Measurements from ENCODE around the gene CDHR2. TPM values are rescaled to one million over a fixed set of nuclear protein-coding genes. Genes with fewer than 3 reads are reported as not detected.

CDHR2 gene
- total RNA-seq, 2 experiments from 2014 or later, result 1.3 to 2.4 TPM

- no peak for DNase-seq
- H3K4me3 Mint-ChIP-seq, result peak overlapping the region; percentile 82
- peaks cover 66% of the 10 kb centered on the region for H3K36me3 Mint-ChIP-seq (ENCODE audit: low read depth)
- H3K9me3 Mint-ChIP-seq, result no peaks in the 10 kb centered on the region
- H3K4me1 Mint-ChIP-seq, result peaks cover 53% of the 10 kb centered on the region
- ChIA-PET CTCF (interaction anchor here (0.6 to 2.4 kb wide), 8 partner anchors 12 to 1040 kb away, joined by 3 to 13 read pairs (median 4); partner anchors contain the start of gene FAF2), POLR2A (interaction anchor here (0.5 kb wide), 1 partner anchor 65 kb away, joined by 3 read pairs; no protein-coding TSS in a partner anchor)
- H3K27ac Mint-ChIP-seq, result peak overlapping the region; percentile 93
- no peaks in the 10 kb centered on the region for H3K27me3 Mint-ChIP-seq
These were observed 17.9 kb upstream of the CDHR2 start for GRCh38 chr5:176530983-176531901.

DNA sequence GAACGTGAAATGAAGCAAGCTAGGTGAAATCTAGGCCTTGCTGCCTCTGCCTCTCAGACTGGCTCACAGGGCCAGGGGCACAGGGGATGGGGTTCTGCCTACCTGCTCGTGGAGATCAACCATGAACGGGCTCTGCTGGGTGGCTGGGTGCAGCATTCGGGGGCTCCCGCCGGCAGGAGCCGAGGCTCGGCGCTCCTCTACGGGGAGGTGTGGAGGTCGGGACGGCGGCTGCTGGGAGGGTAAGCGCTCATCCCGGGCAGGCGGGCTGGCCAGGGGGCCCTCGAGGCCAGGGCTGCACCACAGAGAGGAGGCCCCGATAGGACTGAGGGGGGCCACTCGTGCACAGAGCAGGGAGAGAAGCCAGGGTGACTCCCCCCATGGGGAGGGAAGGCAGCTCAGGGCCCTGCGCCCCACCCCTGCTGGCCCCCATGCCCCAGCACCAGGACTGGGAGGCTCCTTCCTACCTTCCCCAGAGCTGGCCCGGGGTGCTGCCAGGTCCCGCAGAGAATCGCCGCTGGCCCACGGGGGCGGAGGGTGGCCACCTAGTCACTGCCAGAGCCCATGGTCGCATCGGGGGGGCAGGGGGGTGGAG lies 17.1 kb upstream of the CDHR2 start:
- Mint-ChIP-seq H3K27ac (peak overlapping the region; percentile 25), H3K4me3 (peak overlapping the region; percentile 82), H3K9me3 (no peaks in the 10 kb centered on the region), H3K36me3 (ENCODE audit: low read depth) (peaks cover 62% of the 10 kb centered on the region), H3K4me1 (peaks cover 53% of the 10 kb centered on the region), H3K27me3 (no peaks in the 10 kb centered on the region)
- POLR2A ChIA-PET, result no interaction called here
- CTCF ChIA-PET, result interaction anchor here (0.6 to 4.8 kb wide), 5 partner anchors 11 to 115 kb away, joined by 3 to 31 read pairs (median 7); partner anchors contain the start of gene FAF2
- DNase-seq, result no peak

GRCh38 chr5:176532795-176533194 lies 16.3 kb upstream of the CDHR2 start:
- POLR2A ChIA-PET, result no interaction called here
- Mint-ChIP-seq H3K27ac (peak overlapping the region; percentile 100), H3K27me3 (no peaks in the 10 kb centered on the region), H3K9me3 (no peaks in the 10 kb centered on the region), H3K4me1 (peaks cover 53% of the 10 kb centered on the region), H3K36me3 (ENCODE audit: low read depth) (peaks cover 57% of the 10 kb centered on the region), H3K4me3 (peak overlapping the region; percentile 94)
- CTCF ChIA-PET, result interaction anchor here (1.0 to 4.8 kb wide), 4 partner anchors 11 to 171 kb away, joined by 3 to 31 read pairs (median 8); partner anchors contain the start of genes FAF2 and KIAA1191
- DNase-seq, result no peak

DNA sequence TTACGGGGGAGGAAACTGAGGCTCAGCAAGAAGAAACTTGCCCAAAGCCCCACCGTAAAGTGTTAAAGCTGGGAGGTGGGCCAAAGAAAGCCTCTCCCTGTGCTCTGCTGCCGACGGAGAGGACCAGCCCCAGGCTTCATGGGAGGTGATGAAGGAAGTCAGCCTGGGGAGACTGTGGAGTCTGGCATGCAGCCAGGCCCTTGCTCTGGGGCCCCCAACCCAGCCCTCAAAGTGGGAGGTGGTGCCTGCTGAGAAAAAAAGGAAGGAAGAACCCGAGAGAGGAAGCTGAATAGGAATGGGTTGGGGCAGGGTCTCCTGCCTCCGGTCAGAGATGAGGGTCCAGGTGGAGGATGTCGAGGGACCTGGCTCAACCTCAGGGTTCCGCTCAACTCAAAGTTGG lies 15.8 kb upstream of the CDHR2 start:
- peaks cover 51% of the 10 kb centered on the region for H3K36me3 Mint-ChIP-seq (ENCODE audit: low read depth)
- peak overlapping the region; percentile 94 for H3K4me3 Mint-ChIP-seq
- peak overlapping the region; percentile 100 for H3K27ac Mint-ChIP-seq
- no peaks in the 10 kb centered on the region for H3K9me3 Mint-ChIP-seq
- ChIA-PET POLR2A (no interaction called here), CTCF (interaction anchor here (1.0 to 4.8 kb wide), 5 partner anchors 10 to 171 kb away, joined by 3 to 31 read pairs (median 5); partner anchors contain the start of genes FAF2 and KIAA1191)
- peaks cover 53% of the 10 kb centered on the region for H3K4me1 Mint-ChIP-seq
- DNase-seq, result no peak
- H3K27me3 Mint-ChIP-seq, result no peaks in the 10 kb centered on the region

GRCh38 chr5:176533894-176534611 lies 15.1 kb upstream of the CDHR2 start:
- Mint-ChIP-seq H3K36me3 (ENCODE audit: low read depth) (peaks cover 46% of the 10 kb centered on the region), H3K27ac (peak overlapping the region; percentile 100), H3K4me3 (peak overlapping the region; percentile 94), H3K27me3 (no peaks in the 10 kb centered on the region), H3K9me3 (no peaks in the 10 kb centered on the region), H3K4me1 (peaks cover 56% of the 10 kb centered on the region)
- CTCF ChIA-PET, result interaction anchor here (0.7 to 4.8 kb wide), 7 partner anchors 9 to 172 kb away, joined by 3 to 31 read pairs (median 5); partner anchors contain the start of genes FAF2 and KIAA1191
- POLR2A ChIA-PET, result no interaction called here
- peak; percentile 72 for DNase-seq

GRCh38 chr5:176534640-176535039 lies 14.5 kb upstream of the CDHR2 start:
- Mint-ChIP-seq H3K4me3 (peak overlapping the region; percentile 94), H3K9me3 (no peaks in the 10 kb centered on the region), H3K4me1 (peaks cover 54% of the 10 kb centered on the region), H3K27me3 (no peaks in the 10 kb centered on the region), H3K27ac (peak overlapping the region; percentile 100), H3K36me3 (ENCODE audit: low read depth) (peaks cover 42% of the 10 kb centered on the region)
- POLR2A ChIA-PET, result interaction anchor here (0.6 kb wide), 1 partner anchor 82 kb away, joined by 4 read pairs; no protein-coding TSS in a partner anchor
- CTCF ChIA-PET, result interaction anchor here (0.7 to 4.8 kb wide), 5 partner anchors 9 to 118 kb away, joined by 4 to 31 read pairs (median 5); partner anchors contain the start of gene FAF2
- DNase-seq, result no peak

DNA sequence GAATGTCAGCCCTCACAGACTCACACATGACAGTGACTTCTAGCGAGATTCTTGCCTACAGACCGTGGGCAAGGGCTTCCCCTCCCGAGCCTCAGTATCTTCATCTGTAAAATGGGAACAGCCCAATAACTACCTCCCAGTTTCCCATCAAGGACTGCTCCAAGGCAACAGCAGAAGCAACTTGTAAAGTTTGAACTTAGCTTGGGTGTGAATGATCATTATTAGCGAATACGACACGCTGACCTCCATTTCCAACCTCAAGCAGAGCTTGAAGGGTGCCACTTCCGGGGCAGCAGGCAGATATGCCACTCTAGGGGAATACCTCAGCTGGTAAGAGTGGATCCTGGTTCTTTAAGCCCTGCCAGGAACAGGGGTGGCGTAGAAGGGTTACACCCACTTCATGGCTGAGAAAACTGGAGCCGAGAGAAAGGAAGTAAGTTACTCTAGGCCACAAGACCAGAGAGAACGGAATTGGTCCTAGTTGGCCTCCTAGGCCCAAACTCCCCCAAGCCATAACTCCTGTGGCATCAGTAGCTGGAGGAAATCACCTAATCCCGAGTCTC lies 14.0 kb upstream of the CDHR2 start:
- ChIA-PET CTCF (interaction anchor here (1.1 to 4.8 kb wide), 4 partner anchors 8 to 119 kb away, joined by 3 to 31 read pairs (median 10); partner anchors contain the start of genes CLTB and FAF2), POLR2A (interaction anchor here (0.6 kb wide), 1 partner anchor 82 kb away, joined by 4 read pairs; no protein-coding TSS in a partner anchor)
- Mint-ChIP-seq H3K4me3 (peak overlapping the region; percentile 94), H3K27ac (peak overlapping the region; percentile 100), H3K9me3 (no peaks in the 10 kb centered on the region), H3K4me1 (peaks cover 57% of the 10 kb centered on the region), H3K36me3 (ENCODE audit: low read depth) (peaks cover 40% of the 10 kb centered on the region), H3K27me3 (no peaks in the 10 kb centered on the region)
- peak; percentile 56 for DNase-seq

DNA sequence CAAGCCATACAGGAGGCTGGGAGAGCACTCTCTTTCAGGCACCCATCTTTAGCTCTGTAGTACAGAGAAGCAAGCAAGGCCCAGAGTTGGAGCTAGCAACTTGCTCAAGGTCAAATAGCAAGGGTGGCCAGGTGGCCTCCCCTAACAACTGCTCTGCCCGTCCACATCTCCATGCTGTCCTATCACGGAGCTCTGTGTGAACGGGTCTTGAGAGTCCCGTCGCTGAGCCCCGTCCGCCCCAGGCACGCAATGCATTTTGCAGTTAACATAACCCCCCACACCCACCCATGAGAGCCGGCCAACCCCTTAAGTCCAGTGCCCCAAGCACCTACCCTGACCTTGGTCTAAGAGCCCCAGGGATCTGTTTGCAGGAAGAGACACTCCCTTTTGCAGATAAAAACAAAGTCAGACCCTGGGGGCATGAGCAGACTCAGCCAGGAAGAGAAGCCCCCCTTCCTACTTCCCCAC lies 13.4 kb upstream of the CDHR2 start:
- H3K4me1 Mint-ChIP-seq, result peaks cover 62% of the 10 kb centered on the region
- ChIA-PET CTCF (interaction anchor here (0.6 to 4.8 kb wide), 4 partner anchors 14 to 151 kb away, joined by 3 to 31 read pairs (median 4); partner anchors contain the start of genes CLTB and FAF2), POLR2A (no interaction called here)
- peaks cover 40% of the 10 kb centered on the region for H3K36me3 Mint-ChIP-seq (ENCODE audit: low read depth)
- peak overlapping the region; percentile 94 for H3K4me3 Mint-ChIP-seq
- H3K27ac Mint-ChIP-seq, result peak overlapping the region; percentile 100
- DNase-seq, result no peak
- H3K9me3 Mint-ChIP-seq, result no peaks in the 10 kb centered on the region
- H3K27me3 Mint-ChIP-seq, result no peaks in the 10 kb centered on the region

DNA sequence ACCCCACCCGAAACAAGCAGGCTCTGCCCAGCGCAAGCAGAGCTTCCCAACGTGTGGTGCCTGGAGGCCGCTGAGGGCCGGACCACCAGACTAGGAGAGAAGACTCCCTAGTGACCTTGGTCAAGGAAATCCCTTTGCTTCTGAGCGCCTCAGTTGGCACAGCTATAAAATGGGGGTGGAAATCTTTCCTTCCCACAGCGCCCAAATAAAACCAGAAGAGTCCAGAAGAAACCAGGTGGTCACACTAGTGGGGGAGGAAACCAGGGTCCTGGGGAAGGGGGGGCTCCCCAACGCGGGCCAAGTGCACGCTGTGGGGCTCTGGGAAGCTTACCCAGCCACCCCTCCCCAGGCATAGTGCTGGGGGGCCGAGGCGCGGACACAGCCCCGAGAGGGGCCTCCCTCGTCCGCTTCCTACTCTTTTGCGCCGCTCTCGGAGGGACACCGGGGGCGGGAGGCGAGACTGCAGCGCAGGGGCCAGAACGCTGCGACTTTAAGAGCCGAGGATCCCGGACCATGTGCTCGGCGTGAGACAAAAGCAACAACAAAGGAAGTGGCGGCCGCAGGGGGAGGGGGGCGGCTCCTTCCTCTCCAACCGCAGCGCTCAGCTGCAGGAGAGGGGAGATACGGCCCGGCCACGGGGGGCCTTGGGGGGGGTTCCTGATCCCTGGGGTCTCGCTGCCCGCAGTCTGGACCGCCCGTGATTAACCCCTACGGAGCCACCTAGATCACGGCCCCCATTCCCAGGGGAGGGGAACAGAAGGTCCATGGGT lies 12.8 kb upstream of the CDHR2 start:
- no peaks in the 10 kb centered on the region for H3K9me3 Mint-ChIP-seq
- peaks cover 35% of the 10 kb centered on the region for H3K36me3 Mint-ChIP-seq (ENCODE audit: low read depth)
- DNase-seq, result peak; percentile 89
- H3K4me1 Mint-ChIP-seq, result peaks cover 65% of the 10 kb centered on the region
- H3K27me3 Mint-ChIP-seq, result no peaks in the 10 kb centered on the region
- H3K4me3 Mint-ChIP-seq, result peak overlapping the region; percentile 94
- POLR2A ChIA-PET, result interaction anchor here (0.6 kb wide), 1 partner anchor 88 kb away, joined by 4 read pairs; the partner anchor contains the start of gene FAF2
- CTCF ChIA-PET, result interaction anchor here (0.6 to 4.8 kb wide), 6 partner anchors 15 to 152 kb away, joined by 3 to 31 read pairs (median 3); partner anchors contain the start of genes CLTB and FAF2
- H3K27ac Mint-ChIP-seq, result peak overlapping the region; percentile 100

DNA sequence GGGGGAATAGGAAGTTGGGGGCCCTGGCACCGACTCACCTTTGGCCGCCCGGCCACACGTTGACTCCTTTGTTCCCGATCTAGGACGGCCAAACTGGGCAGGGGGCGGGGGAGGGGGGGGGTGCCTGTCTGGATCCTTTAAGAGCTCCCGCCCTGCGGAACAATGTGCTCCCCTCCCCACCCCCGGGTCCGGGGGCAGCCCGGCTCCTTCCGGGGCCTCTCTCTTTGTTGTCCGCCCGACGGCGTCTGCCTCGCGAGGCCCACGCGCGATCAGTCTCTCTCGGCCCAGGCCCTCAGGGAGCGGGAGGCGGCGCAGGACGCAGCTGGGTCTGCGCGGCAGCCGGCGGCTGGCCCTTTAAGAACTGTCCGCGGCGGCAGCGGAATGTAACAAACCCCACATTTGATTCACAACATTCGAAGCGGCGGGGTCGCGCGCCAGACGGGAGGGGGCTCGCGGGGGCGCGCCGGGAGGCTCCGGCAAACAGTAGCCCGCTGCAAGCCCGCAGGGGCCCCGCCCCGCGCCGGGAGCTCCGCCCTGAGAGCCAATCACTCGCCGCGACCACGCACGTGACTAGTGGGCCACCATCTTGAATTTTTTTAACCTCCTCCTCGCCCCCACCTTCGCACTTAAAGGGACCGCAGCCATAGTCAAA lies 12.1 kb upstream of the CDHR2 start, which contains the start of gene RNF44:
Gene RNF44 (minus strand): TSS at position 501 of the 652 bp plus-strand sequence. CDS start 4,930 bp downstream, outside the sequence.
- H3K27me3 Mint-ChIP-seq, result no peaks in the 10 kb centered on the region
- H3K9me3 Mint-ChIP-seq, result no peaks in the 10 kb centered on the region
- peak within 1 kb of the TSS; percentile 100 for H3K27ac Mint-ChIP-seq
- peak within 1 kb of the TSS; percentile 94 for H3K4me3 Mint-ChIP-seq
- DNase-seq, result peak; percentile 98
- H3K4me1 Mint-ChIP-seq, result peaks cover 66% of the 10 kb centered on the region
- CTCF ChIA-PET, result interaction anchor here (0.6 to 4.8 kb wide), 10 partner anchors 10 to 100 kb away, joined by 3 to 31 read pairs (median 4); partner anchors contain the start of gene FAF2
- peaks cover 29% of the 10 kb centered on the region for H3K36me3 Mint-ChIP-seq (ENCODE audit: low read depth)
- POLR2A ChIA-PET, result interaction anchor here (0.8 to 1.3 kb wide), 2 partner anchors 90 to 1020 kb away, joined by 4 read pairs; no protein-coding TSS in a partner anchor

Data from activated CD4-positive, alpha-beta T cell treated with anti-CD3 and anti-CD28 coated beads, Interleukin-2, amount 10 ng/mL, durations not matched to agents 7 days and 5 days (primary cell).